ENCODE results near the gene RNF150. TPM values are rescaled to one million over a fixed set of nuclear protein-coding genes. Genes with fewer than 3 reads are reported as not detected.

Gene RNF150
- total RNA-seq, 1 donor from 2014 or later = not detected

GRCh38 chr4:140866492-140867005 is 266.7 kb downstream of the RNF150 start:
- CTCF ChIA-PET = interaction anchor here (1.6 kb wide), 1 partner anchor 11 kb away, joined by 3 read pairs; no protein-coding TSS in a partner anchor

DNA sequence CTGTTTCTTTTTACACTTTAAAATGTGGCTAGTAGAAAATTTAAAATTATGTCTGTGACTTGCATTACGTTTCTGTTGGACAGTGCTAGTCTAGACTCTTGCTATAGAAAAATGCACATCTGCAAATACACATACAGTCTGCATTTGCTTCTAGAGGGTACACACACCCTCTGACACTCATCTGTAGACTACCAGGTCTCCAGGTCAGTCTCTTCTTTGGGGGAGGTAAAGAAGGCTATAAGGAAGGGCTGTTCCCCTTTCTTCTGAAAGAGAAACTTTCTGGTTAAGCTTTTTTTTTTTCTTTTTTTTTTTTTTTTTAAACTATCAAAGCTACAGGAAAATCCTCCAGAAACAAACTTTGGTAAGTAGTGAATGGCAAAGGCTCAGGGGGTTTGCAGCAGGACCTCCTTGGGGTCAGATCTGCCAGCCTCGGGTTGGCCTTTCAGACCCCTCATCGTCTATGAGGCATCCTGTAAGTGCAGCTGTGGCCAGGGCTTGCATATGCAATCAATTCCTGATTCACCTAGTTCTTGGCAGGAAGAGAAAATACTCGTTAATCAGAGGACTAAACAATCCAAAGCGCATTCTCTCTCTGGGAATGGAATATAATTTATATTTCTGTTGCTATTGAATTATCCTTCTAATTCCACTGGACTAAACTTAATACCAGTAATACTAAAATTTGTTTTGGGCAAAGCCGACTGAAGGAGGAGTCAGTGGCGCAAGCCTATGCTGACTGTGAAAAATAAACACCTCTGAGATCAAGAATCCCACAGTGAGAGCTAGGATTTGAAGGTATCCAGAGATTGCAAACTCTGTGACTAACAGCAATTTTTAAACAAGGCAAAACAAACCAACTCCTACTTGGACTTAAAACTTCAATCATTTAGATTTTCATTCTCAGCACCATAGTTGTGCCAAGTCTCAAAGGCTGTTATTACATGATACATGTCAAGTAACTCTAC is 267.7 kb downstream of the RNF150 start:
- no peak for ATAC-seq (ENCODE audit: low read depth)

More at GRCh38 chr4:140866492-140867005, 266.7 kb downstream of the RNF150 start:
- no peak for DNase-seq
- no peak for ATAC-seq (ENCODE audit: low read depth)
- H3K27me3 Mint-ChIP-seq = peaks cover 12% of the 10 kb centered on the region
- intact Hi-C loops (cut with micrococcal nuclease) = no loop called here
- H3K4me1 Mint-ChIP-seq = peaks cover 9% of the 10 kb centered on the region
- TF ChIP-seq, protein P1, sequence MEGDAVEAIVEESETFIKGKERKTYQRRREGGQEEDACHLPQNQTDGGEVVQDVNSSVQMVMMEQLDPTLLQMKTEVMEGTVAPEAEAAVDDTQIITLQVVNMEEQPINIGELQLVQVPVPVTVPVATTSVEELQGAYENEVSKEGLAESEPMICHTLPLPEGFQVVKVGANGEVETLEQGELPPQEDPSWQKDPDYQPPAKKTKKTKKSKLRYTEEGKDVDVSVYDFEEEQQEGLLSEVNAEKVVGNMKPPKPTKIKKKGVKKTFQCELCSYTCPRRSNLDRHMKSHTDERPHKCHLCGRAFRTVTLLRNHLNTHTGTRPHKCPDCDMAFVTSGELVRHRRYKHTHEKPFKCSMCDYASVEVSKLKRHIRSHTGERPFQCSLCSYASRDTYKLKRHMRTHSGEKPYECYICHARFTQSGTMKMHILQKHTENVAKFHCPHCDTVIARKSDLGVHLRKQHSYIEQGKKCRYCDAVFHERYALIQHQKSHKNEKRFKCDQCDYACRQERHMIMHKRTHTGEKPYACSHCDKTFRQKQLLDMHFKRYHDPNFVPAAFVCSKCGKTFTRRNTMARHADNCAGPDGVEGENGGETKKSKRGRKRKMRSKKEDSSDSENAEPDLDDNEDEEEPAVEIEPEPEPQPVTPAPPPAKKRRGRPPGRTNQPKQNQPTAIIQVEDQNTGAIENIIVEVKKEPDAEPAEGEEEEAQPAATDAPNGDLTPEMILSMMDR (IDR thresholded peaks at IDR 0.05) = no peak
- H3K9me3 Mint-ChIP-seq = no peaks in the 10 kb centered on the region
- POLR2A ChIA-PET = no interaction called here
- no peak overlapping the region for H3K27ac Mint-ChIP-seq
- no peaks in the 10 kb centered on the region for H3K36me3 Mint-ChIP-seq (ENCODE audit: low read depth)
- H3K4me3 Mint-ChIP-seq = no peak overlapping the region

GRCh38 chr4:140863197-140863596 is 270.1 kb downstream of the RNF150 start:
- TF ChIP-seq, protein P1 (IDR thresholded peaks at IDR 0.05) = no peak
- CTCF ChIA-PET = interaction anchor here (4.2 kb wide), 1 partner anchor 21 kb away, joined by 31 read pairs; no protein-coding TSS in a partner anchor

More for the DNA sequence above, 267.7 kb downstream of the RNF150 start:
- POLR2A ChIA-PET = no interaction called here
- no peak overlapping the region for H3K27ac Mint-ChIP-seq
- no peak overlapping the region for H3K4me3 Mint-ChIP-seq
- no peaks in the 10 kb centered on the region for H3K36me3 Mint-ChIP-seq (ENCODE audit: low read depth)
- intact Hi-C loops (cut with micrococcal nuclease) = no loop called here
- H3K9me3 Mint-ChIP-seq = no peaks in the 10 kb centered on the region
- CTCF ChIA-PET = interaction anchor here (1.6 kb wide), 1 partner anchor 10 kb away, joined by 3 read pairs; no protein-coding TSS in a partner anchor
- TF ChIP-seq, protein P1 (IDR thresholded peaks at IDR 0.05) = no peak
- H3K27me3 Mint-ChIP-seq = peaks cover 12% of the 10 kb centered on the region
- DNase-seq = no peak
- peaks cover 14% of the 10 kb centered on the region for H3K4me1 Mint-ChIP-seq

DNA sequence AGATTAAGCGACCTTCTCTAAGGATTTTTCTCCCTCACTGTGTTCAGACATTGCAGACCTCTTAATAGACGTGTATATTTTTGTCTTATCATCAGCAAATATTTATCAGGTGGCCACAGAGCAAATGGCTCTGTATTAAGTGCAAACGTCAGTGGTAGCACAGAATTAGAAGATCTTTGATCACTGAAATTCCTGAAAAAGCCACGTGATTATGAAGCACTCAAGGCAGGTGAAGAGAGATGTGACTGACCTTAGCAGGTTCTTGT is 271.2 kb downstream of the RNF150 start:
- ChIA-PET CTCF (interaction anchor here (1.1 to 4.2 kb wide), 3 partner anchors 22 to 502 kb away, joined by 3 to 31 read pairs (median 3); no protein-coding TSS in a partner anchor), POLR2A (no interaction called here)
- DNase-seq = no peak
- no peaks in the 10 kb centered on the region for H3K9me3 Mint-ChIP-seq
- peaks cover 14% of the 10 kb centered on the region for H3K4me1 Mint-ChIP-seq
- no peak overlapping the region for H3K27ac Mint-ChIP-seq
- peaks cover 5% of the 10 kb centered on the region for H3K27me3 Mint-ChIP-seq
- TF ChIP-seq, protein P1 (IDR thresholded peaks at IDR 0.05) = no peak
- no peaks in the 10 kb centered on the region for H3K36me3 Mint-ChIP-seq (ENCODE audit: low read depth)
- ATAC-seq (ENCODE audit: low read depth) = no peak
- no peak overlapping the region for H3K4me3 Mint-ChIP-seq
- intact Hi-C loops (cut with micrococcal nuclease) = loop anchor here (5.0 kb wide), 2 partner anchors 850 to 1985 kb away; partner anchors contain the start of gene INPP4B

More at GRCh38 chr4:140863197-140863596, 270.1 kb downstream of the RNF150 start:
- H3K27ac Mint-ChIP-seq = no peak overlapping the region
- POLR2A ChIA-PET = no interaction called here
- H3K36me3 Mint-ChIP-seq (ENCODE audit: low read depth) = no peaks in the 10 kb centered on the region
- H3K27me3 Mint-ChIP-seq = peaks cover 8% of the 10 kb centered on the region
- ATAC-seq (ENCODE audit: low read depth) (peak; percentile 28), DNase-seq (no peak)
- peak overlapping the region; percentile 3 for H3K4me3 Mint-ChIP-seq
- H3K4me1 Mint-ChIP-seq = peaks cover 14% of the 10 kb centered on the region
- H3K9me3 Mint-ChIP-seq = no peaks in the 10 kb centered on the region
- intact Hi-C loops (cut with micrococcal nuclease) = loop anchor here (5.0 kb wide), 2 partner anchors 849 to 1984 kb away; partner anchors contain the start of gene INPP4B

All from activated B cell treated with CpG ODN at 0.5 μM for 24 hours (primary cell).